Measurements from ENCODE around the gene FN3KRP. TPM values are rescaled to one million over a fixed set of nuclear protein-coding genes. Genes with fewer than 3 reads are reported as not detected.

The FN3KRP gene
- total and polyA plus RNA-seq, 2 of the 13 experiments (the other 11 are each of a cell fraction or from before 2014, with no cell fraction given), result 22.4 to 28.2 TPM

DNA sequence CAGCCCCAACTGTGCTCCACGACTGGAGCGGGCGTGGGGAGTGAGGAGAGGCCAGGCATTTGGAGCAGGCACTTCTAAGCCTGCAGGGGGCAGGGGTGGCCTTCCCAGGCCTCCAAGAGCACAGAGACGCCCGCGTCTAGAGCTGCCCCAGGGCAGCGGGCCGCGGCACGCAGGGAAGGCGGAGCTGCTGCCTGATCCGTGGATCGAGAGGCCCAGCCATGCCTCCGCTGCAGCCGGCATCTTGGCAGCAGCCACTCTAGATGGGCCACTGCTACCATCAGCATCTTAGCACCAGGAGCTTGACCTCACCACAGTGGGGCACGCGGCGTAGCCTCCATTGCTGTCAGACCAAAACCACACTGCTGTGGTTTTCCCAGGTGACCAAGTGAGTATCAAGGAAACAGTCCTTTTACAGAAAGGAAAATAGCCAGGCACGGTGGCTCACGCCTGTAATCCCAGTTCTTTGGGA lies 47.8 kb upstream of the FN3KRP start (continued):
- TF ChIP-seq, protein P1, sequence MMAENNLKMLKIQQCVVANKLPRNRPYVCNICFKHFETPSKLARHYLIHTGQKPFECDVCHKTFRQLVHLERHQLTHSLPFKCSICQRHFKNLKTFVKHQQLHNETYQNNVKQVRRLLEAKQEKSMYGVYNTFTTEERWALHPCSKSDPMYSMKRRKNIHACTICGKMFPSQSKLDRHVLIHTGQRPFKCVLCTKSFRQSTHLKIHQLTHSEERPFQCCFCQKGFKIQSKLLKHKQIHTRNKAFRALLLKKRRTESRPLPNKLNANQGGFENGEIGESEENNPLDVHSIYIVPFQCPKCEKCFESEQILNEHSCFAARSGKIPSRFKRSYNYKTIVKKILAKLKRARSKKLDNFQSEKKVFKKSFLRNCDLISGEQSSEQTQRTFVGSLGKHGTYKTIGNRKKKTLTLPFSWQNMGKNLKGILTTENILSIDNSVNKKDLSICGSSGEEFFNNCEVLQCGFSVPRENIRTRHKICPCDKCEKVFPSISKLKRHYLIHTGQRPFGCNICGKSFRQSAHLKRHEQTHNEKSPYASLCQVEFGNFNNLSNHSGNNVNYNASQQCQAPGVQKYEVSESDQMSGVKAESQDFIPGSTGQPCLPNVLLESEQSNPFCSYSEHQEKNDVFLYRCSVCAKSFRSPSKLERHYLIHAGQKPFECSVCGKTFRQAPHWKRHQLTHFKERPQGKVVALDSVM (CRISPR knock-in tag; IDR thresholded peaks at IDR 0.05), result peak; percentile 36; the same call in 1 of the 2 replicates
- TF ChIP-seq ZBTB21 (CRISPR knock-in tag; IDR thresholded peaks at IDR 0.05) (no peak), RBM39 (IDR thresholded peaks at IDR 0.05; ENCODE audit: low read depth, low read length, poor library complexity, severe bottlenecking) (peak; percentile 54), FOXA3 (CRISPR knock-in tag; IDR thresholded peaks at IDR 0.05) (peak; percentile 32), ZNF180 (CRISPR knock-in tag; IDR thresholded peaks at IDR 0.05; ENCODE audit: borderline replicate concordance, low read depth) (no peak), ZNF678 (CRISPR knock-in tag; IDR thresholded peaks at IDR 0.05) (0 out of 2 replicates have a peak, but pooled peaks have one; percentile 26), DBP (CRISPR knock-in tag; IDR thresholded peaks at IDR 0.05; ENCODE audit: not compliant biosample characterization) (no peak), PHF20 (CRISPR knock-in tag; IDR thresholded peaks at IDR 0.05) (peak; percentile 59; the same call in 1 of the 2 replicates), AHR (CRISPR knock-in tag; IDR thresholded peaks at IDR 0.05) (peak; percentile 48; the same call in 1 of the 2 replicates), HNRNPH1 (optimal IDR thresholded peaks at IDR 0.05; ENCODE audit: low read depth, low read length) (no peak), NR2F6 (IDR thresholded peaks at IDR 0.05) (no peak), NR2F6 (CRISPR knock-in tag; IDR thresholded peaks at IDR 0.05) (peak; percentile 47; the same call in 1 of the 2 replicates), NCOA2 (CRISPR knock-in tag; IDR thresholded peaks at IDR 0.05) (peak; percentile 18; the same call in 1 of the 2 replicates), GABPB1 (CRISPR knock-in tag; IDR thresholded peaks at IDR 0.05) (peak; percentile 62; the same call in 1 of the 2 replicates), YEATS2 (CRISPR knock-in tag; IDR thresholded peaks at IDR 0.05; ENCODE audit: borderline replicate concordance) (peak; percentile 70; the same call in 1 of the 2 replicates), SPEN (CRISPR knock-in tag; IDR thresholded peaks at IDR 0.05; ENCODE audit: low read depth) (peak; percentile 41; the same call in 1 of the 2 replicates), U2AF1 (optimal IDR thresholded peaks at IDR 0.05; ENCODE audit: low read depth, low read length) (peak; percentile 56), ATM (IDR thresholded peaks at IDR 0.05; ENCODE audit: borderline replicate concordance) (no peak), RFX5 (IDR thresholded peaks at IDR 0.05; ENCODE audit: low read depth, low read length) (no peak), PATZ1 (CRISPR knock-in tag; IDR thresholded peaks at IDR 0.05) (peak; percentile 49; the same call in 1 of the 2 replicates), KDM2A (CRISPR knock-in tag; IDR thresholded peaks at IDR 0.05; ENCODE audit: borderline replicate concordance, low read depth) (peak; percentile 86)
- TF ChIP-seq, protein P2, sequence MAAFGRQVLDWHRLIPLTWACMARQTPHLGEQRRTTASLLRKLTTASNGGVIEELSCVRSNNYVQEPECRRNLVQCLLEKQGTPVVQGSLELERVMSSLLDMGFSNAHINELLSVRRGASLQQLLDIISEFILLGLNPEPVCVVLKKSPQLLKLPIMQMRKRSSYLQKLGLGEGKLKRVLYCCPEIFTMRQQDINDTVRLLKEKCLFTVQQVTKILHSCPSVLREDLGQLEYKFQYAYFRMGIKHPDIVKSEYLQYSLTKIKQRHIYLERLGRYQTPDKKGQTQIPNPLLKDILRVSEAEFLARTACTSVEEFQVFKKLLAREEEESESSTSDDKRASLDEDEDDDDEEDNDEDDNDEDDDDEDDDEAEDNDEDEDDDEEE (CRISPR knock-in tag; IDR thresholded peaks at IDR 0.05), result 0 out of 2 replicates have a peak, but pooled peaks have one; percentile 57
- TF ChIP-seq, protein P3, sequence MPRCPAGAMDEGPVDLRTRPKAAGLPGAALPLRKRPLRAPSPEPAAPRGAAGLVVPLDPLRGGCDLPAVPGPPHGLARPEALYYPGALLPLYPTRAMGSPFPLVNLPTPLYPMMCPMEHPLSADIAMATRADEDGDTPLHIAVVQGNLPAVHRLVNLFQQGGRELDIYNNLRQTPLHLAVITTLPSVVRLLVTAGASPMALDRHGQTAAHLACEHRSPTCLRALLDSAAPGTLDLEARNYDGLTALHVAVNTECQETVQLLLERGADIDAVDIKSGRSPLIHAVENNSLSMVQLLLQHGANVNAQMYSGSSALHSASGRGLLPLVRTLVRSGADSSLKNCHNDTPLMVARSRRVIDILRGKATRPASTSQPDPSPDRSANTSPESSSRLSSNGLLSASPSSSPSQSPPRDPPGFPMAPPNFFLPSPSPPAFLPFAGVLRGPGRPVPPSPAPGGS (CRISPR knock-in tag; IDR thresholded peaks at IDR 0.05), result peak; percentile 87; the same call in 1 of the 2 replicates
